ENCODE data around the gene DNAJB1. TPM values are rescaled to one million over a fixed set of nuclear protein-coding genes. Genes with fewer than 3 reads are reported as not detected.

DNAJB1 gene
- total and polyA plus RNA-seq, 2 of the 13 experiments (the other 11 are each of a cell fraction or from before 2014, with no cell fraction given): 87.5 to 97.3 TPM

DNA sequence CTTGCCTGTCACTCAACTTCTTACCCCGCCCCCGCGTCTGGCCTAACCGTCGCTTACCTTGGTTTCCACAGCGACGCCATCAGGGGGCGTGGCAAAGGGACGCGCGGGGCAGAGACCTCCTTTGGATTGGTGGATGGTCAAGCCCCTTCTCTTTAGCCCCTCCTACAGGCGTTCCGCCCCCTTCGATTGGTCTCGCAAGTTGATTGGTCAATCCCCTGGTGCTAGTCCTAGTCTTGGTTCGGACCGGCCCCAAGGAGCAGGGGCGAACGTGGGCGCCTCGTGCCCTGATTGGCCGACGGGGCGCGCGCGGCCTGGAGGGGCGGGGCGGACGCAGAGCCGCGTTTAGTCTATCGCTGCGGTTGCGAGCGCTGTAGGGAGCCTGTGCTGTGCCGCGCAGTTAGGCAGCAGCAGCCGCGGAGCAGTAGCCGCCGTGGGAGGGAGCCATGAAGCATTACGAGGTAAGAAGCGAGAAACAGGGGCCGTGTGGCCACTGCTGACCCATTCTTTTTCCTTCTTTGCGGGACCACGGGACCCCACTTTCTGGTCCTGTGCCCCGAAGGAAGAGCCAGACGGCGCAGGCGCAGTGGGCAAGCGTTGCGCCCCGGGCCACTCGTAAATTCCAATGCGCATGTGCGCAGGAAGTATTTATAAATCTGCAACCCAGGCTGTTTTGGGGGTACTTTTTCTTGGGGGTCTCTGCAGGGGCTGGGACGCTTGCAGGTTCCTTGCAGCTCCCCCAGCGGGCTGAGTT, 11.2 kb upstream of the DNAJB1 start, which contains the start of gene TECR (continued):
- TF ChIP-seq, protein P1, sequence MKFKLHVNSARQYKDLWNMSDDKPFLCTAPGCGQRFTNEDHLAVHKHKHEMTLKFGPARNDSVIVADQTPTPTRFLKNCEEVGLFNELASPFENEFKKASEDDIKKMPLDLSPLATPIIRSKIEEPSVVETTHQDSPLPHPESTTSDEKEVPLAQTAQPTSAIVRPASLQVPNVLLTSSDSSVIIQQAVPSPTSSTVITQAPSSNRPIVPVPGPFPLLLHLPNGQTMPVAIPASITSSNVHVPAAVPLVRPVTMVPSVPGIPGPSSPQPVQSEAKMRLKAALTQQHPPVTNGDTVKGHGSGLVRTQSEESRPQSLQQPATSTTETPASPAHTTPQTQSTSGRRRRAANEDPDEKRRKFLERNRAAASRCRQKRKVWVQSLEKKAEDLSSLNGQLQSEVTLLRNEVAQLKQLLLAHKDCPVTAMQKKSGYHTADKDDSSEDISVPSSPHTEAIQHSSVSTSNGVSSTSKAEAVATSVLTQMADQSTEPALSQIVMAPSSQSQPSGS (CRISPR knock-in tag; IDR thresholded peaks at IDR 0.05): no peak; the same call in 1 of the 2 replicates
- TF ChIP-seq TAF1 (CRISPR knock-in tag; IDR thresholded peaks at IDR 0.05) (peak; percentile 97), ZNF17 (CRISPR knock-in tag; IDR thresholded peaks at IDR 0.05) (no peak), ZNF652 (CRISPR knock-in tag; IDR thresholded peaks at IDR 0.05; ENCODE audit: borderline replicate concordance, low read depth) (no peak; the same call in 1 of the 2 replicates), DNMT3B (CRISPR knock-in tag; conservative IDR thresholded peaks at IDR 0.05) (no peak), ATF7-NPFF (CRISPR knock-in tag; IDR thresholded peaks at IDR 0.05; ENCODE audit: low read depth) (peak; percentile 26; the same call in 1 of the 2 replicates), BORCS8-MEF2B (CRISPR knock-in tag; IDR thresholded peaks at IDR 0.05) (peak; percentile 83), ZNF768 (CRISPR knock-in tag; IDR thresholded peaks at IDR 0.05) (peak; percentile 66; the same call in 1 of the 2 replicates), ZNF263 (CRISPR knock-in tag; IDR thresholded peaks at IDR 0.05) (no peak), U2AF2 (IDR thresholded peaks at IDR 0.05; ENCODE audit: low read depth, low read length) (no peak), ZNF781 (CRISPR knock-in tag; IDR thresholded peaks at IDR 0.05; ENCODE audit: borderline replicate concordance, not compliant biosample characterization) (peak; percentile 88), ZNF136 (CRISPR knock-in tag; IDR thresholded peaks at IDR 0.05; ENCODE audit: low read depth) (peak; percentile 88; the same call in 1 of the 2 replicates), NONO (IDR thresholded peaks at IDR 0.05) (no peak), NONO (CRISPR knock-in tag; conservative IDR thresholded peaks at IDR 0.05) (peak; percentile 88), NCOA2 (CRISPR knock-in tag; IDR thresholded peaks at IDR 0.05) (0 out of 2 replicates have a peak, but pooled peaks have one; percentile 10), ELF1 (CRISPR knock-in tag; IDR thresholded peaks at IDR 0.05) (peak; percentile 36; the same call in 1 of the 2 replicates), JUND (CRISPR knock-in tag; IDR thresholded peaks at IDR 0.05) (no peak), IRF2 (CRISPR knock-in tag; IDR thresholded peaks at IDR 0.05) (no peak)
- TF ChIP-seq, protein P2, sequence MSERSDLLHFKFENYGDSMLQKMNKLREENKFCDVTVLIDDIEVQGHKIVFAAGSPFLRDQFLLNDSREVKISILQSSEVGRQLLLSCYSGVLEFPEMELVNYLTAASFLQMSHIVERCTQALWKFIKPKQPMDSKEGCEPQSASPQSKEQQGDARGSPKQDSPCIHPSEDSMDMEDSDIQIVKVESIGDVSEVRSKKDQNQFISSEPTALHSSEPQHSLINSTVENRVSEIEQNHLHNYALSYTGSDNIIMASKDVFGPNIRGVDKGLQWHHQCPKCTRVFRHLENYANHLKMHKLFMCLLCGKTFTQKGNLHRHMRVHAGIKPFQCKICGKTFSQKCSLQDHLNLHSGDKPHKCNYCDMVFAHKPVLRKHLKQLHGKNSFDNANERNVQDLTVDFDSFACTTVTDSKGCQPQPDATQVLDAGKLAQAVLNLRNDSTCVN (CRISPR knock-in tag; IDR thresholded peaks at IDR 0.05; ENCODE audit: borderline replicate concordance): 0 out of 2 replicates have a peak, but pooled peaks have one; percentile 45
- TF ChIP-seq, protein P3, sequence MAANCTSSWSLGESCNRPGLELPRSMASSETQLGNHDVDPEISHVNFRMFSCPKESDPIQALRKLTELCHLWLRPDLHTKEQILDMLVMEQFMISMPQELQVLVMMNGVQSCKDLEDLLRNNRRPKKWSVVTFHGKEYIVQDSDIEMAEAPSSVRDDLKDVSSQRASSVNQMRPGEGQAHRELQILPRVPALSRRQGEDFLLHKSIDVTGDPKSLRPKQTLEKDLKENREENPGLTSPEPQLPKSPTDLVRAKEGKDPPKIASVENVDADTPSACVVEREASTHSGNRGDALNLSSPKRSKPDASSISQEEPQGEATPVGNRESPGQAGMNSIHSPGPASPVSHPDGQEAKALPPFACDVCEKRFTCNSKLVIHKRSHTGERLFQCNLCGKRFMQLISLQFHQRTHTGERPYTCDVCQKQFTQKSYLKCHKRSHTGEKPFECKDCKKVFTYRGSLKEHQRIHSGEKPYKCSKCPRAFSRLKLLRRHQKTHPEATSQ (CRISPR knock-in tag; IDR thresholded peaks at IDR 0.05; ENCODE audit: borderline replicate concordance): no peak; the same call in 1 of the 2 replicates
- TF ChIP-seq, protein P4, sequence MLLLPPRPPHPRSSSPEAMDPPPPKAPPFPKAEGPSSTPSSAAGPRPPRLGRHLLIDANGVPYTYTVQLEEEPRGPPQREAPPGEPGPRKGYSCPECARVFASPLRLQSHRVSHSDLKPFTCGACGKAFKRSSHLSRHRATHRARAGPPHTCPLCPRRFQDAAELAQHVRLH (CRISPR knock-in tag; IDR thresholded peaks at IDR 0.05; ENCODE audit: borderline replicate concordance, low read depth): peak; percentile 9; the same call in 1 of the 2 replicates
- TF ChIP-seq, protein P5, sequence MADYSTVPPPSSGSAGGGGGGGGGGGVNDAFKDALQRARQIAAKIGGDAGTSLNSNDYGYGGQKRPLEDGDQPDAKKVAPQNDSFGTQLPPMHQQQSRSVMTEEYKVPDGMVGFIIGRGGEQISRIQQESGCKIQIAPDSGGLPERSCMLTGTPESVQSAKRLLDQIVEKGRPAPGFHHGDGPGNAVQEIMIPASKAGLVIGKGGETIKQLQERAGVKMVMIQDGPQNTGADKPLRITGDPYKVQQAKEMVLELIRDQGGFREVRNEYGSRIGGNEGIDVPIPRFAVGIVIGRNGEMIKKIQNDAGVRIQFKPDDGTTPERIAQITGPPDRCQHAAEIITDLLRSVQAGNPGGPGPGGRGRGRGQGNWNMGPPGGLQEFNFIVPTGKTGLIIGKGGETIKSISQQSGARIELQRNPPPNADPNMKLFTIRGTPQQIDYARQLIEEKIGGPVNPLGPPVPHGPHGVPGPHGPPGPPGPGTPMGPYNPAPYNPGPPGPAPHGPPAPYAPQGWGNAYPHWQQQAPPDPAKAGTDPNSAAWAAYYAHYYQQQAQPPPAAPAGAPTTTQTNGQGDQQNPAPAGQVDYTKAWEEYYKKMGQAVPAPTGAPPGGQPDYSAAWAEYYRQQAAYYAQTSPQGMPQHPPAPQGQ (CRISPR knock-in tag; IDR thresholded peaks at IDR 0.05; ENCODE audit: borderline replicate concordance): 0 out of 2 replicates have a peak, but pooled peaks have one; percentile 27
